Mammary epithelial cell (primary cell): ENCODE results near the gene POLE.

Source experiments
- EZH2 ChIP-seq: IDR thresholded peaks from 2 replicates; pipeline ENCODE4 v1.6.1; 2012; ENCODE audit warnings: low read length, inconsistent platforms, borderline replicate concordance
- TF ChIP-seq, protein P1 (sequence below), 2 donors: IDR thresholded peaks in 1 of 2; conservative IDR thresholded peaks in 1 of 2; 2 replicates each; pipeline ENCODE4 v1.5.1; 2011 to 2012; ENCODE audit warnings: inconsistent platforms in 2 of 2, low read length in 2 of 2, mild to moderate bottlenecking in 2 of 2, control low read depth in 1 of 2, low read depth in 1 of 2; ENCODE audit not compliant: insufficient read depth in 1 of 2; ENCODE audit errors: extremely low read depth in 1 of 2

DNA sequence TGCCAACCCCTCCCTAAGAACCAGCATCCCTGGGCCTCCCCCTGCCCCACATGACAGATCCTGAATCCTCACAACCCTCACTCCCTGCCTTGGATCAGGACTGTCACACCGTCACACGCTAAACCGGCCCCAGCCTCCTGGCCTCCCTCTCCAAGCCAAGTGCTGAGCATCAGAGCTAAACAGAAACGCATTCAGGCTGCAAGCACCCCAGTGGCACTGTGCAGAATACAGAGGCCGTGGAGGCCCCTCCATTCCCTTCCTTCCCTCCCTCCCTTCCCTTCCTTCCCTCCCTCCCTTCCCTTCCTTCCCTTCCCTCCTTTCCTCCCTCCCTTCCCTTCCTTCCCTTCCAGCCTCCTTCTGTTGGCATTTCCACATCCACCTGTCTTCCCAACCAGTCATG lies 12.6 kb downstream of the POLE start:
- TF ChIP-seq, protein P1, sequence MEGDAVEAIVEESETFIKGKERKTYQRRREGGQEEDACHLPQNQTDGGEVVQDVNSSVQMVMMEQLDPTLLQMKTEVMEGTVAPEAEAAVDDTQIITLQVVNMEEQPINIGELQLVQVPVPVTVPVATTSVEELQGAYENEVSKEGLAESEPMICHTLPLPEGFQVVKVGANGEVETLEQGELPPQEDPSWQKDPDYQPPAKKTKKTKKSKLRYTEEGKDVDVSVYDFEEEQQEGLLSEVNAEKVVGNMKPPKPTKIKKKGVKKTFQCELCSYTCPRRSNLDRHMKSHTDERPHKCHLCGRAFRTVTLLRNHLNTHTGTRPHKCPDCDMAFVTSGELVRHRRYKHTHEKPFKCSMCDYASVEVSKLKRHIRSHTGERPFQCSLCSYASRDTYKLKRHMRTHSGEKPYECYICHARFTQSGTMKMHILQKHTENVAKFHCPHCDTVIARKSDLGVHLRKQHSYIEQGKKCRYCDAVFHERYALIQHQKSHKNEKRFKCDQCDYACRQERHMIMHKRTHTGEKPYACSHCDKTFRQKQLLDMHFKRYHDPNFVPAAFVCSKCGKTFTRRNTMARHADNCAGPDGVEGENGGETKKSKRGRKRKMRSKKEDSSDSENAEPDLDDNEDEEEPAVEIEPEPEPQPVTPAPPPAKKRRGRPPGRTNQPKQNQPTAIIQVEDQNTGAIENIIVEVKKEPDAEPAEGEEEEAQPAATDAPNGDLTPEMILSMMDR (conservative IDR thresholded peaks at IDR 0.05 in 1 of 2, IDR thresholded peaks at IDR 0.05 in 1 of 2; ENCODE audit: extremely low read depth in 1 of 2, insufficient read depth in 1 of 2, low read depth in 1 of 2, low read length in 2 of 2) = no peak
- TF ChIP-seq EZH2 = no peak
